ENCODE results near the gene AVPI1.
A peak's percentile ranks its signal among the peaks of the same experiment; 100 is the strongest.
"Not testable (repeated sequence)": the region's sequence is repeated elsewhere in the genome, so short reads cannot be mapped to it uniquely, and the experiment has no call there.

Gene AVPI1

GRCh38 chr10:97679594-97679993 is 7.4 kb downstream of the AVPI1 start:
- DNase-seq = no peak

- peak; percentile 38 for DNase-seq
Observed at GRCh38 chr10:97676770-97677581, 10.1 kb downstream of the AVPI1 start.

- DNase-seq = no peak
Observed at GRCh38 chr10:97675222-97675621, 11.8 kb downstream of the AVPI1 start.

GRCh38 chr10:97673736-97674525 is 13.1 kb downstream of the AVPI1 start:
- DNase-seq = no peak

- no peak for DNase-seq
Observed at GRCh38 chr10:97669571-97669970, 17.5 kb downstream of the AVPI1 start.

- DNase-seq = no peak
Observed at GRCh38 chr10:97667463-97667862, 19.6 kb downstream of the AVPI1 start.

- DNase-seq = no peak
Observed at GRCh38 chr10:97666992-97667391, 20.0 kb downstream of the AVPI1 start.

- no peak for DNase-seq
Observed at GRCh38 chr10:97664282-97664850, 22.7 kb downstream of the AVPI1 start.

GRCh38 chr10:97659589-97659988 is 27.5 kb downstream of the AVPI1 start:
- no peak for DNase-seq

GRCh38 chr10:97656777-97657176 is 30.3 kb downstream of the AVPI1 start:
- DNase-seq = no peak

GRCh38 chr10:97651773-97652172 is 35.3 kb downstream of the AVPI1 start:
- no peak for DNase-seq

- DNase-seq = no peak
Observed at GRCh38 chr10:97650726-97651125, 36.3 kb downstream of the AVPI1 start.

GRCh38 chr10:97649405-97649750 is 37.7 kb downstream of the AVPI1 start:
- not testable (repeated sequence) for DNase-seq

GRCh38 chr10:97648562-97649404 is 38.3 kb downstream of the AVPI1 start:
- DNase-seq = no peak

GRCh38 chr10:97647556-97647955 is 39.5 kb downstream of the AVPI1 start:
- no peak for DNase-seq

GRCh38 chr10:97644936-97645335 is 42.1 kb downstream of the AVPI1 start:
- DNase-seq = no peak

GRCh38 chr10:97643441-97643985 is 43.5 kb downstream of the AVPI1 start:
- DNase-seq = no peak

GRCh38 chr10:97642471-97643159 is 44.4 kb downstream of the AVPI1 start:
- DNase-seq = not testable (repeated sequence)

GRCh38 chr10:97640868-97641811 is 45.9 kb downstream of the AVPI1 start:
- no peak for DNase-seq

- peak; percentile 98 for DNase-seq
Observed at GRCh38 chr10:97640174-97640867, 46.7 kb downstream of the AVPI1 start, which contains the start of gene PI4K2A. Gene PI4K2A, plus strand, starts transcription at chr10:97640671. Its CDS starts 72 bp downstream, at chr10:97640743.

Measured in activated CD4-positive, alpha-beta T cell treated with anti-CD3 and anti-CD28 coated beads for 1 hour (primary cell).